HG02642 (cell line): ENCODE data around the gene LRRC59.

Experiments
- ATAC-seq: cut with Tn5 transposase; IDR thresholded peaks from one replicate; pipeline ENCODE4 v1.9.1; 2021; ENCODE audit warnings: mild to moderate bottlenecking; ENCODE audit not compliant: unreplicated experiment, poor library complexity

Gene LRRC59

DNA sequence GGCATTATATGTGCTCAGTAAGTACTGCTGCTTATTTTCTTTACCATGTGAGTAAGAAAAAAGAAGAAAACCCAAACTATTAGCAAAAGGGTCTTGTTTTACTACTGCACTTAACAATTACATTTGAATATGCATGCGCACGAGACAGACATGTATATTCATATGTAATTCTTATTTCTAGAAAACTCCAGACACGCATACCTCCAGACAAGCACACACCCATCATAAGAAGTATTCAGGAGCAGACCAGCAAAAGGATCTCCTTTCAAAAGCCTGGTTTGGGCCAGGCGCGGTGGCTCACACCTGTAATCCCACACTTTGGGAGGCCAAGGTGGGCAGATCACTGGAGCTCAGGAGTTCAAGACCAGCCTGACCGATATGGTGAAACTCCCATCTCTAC, 7.8 kb downstream of the LRRC59 start:
- no peak for ATAC-seq

DNA sequence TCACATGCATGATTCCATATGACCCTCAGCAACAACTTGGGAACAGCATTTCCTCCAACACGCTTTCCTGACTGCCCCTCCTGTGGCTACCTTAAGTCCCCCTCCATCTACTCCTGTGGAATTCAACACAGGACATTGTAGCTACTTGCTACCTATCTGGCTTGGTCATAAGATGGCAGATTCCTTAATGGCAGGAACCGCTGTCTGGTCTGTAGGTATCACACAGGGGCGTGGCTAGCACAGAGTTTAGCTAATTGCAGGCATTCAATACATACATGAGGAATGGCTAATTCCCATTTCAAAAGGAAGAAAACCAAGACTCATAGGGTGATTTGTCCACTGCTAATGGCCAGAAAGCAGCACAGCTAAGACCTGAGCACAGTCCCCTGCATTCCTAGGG, 8.6 kb downstream of the LRRC59 start:
- ATAC-seq = no peak

GRCh38 chr17:50386510-50386909, 10.8 kb downstream of the LRRC59 start:
- ATAC-seq = no peak

DNA sequence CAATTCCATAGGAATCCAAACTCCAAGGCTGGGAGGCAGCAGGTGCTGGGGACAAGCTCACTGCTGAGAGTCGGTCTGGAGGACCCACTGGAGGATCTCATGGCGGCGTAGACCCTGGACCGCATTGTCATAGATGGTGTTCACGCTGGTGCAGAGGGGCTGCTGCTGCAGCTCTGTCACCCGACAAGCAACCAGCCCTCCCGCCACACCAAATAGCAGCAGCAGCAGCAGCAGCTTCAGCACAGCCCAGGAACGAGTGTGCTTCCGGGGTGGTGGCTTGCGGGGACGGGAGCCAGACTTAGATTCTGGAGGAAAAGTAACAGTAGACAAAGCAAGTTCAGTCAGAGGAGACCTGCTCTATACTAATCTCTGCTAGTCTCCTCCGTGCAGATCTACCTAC, 14.4 kb downstream of the LRRC59 start:
- no peak for ATAC-seq

GRCh38 chr17:50381920-50382319, 15.4 kb downstream of the LRRC59 start:
- no peak for ATAC-seq

GRCh38 chr17:50381260-50381815, 16.0 kb downstream of the LRRC59 start:
- no peak for ATAC-seq

GRCh38 chr17:50380369-50381259, 16.7 kb downstream of the LRRC59 start:
- no peak for ATAC-seq

GRCh38 chr17:50379351-50380132, 17.8 kb downstream of the LRRC59 start:
- no peak for ATAC-seq

GRCh38 chr17:50375858-50376538, 21.3 kb downstream of the LRRC59 start:
- no peak for ATAC-seq

GRCh38 chr17:50373705-50374104, 23.6 kb downstream of the LRRC59 start:
- no peak for ATAC-seq

- ATAC-seq = peak; percentile 89
Measured at GRCh38 chr17:50372758-50373556, 24.4 kb downstream of the LRRC59 start, which contains the start of the genes EME1 and MRPL27. Gene EME1 (plus strand): TSS chr17:50373229. CDS start chr17:50375209, 1,980 bp downstream. Gene MRPL27 (minus strand): TSS chr17:50373184. CDS start chr17:50373170, 14 bp downstream.

- no peak for ATAC-seq
Measured at GRCh38 chr17:50372222-50372757, 25.0 kb downstream of the LRRC59 start.

DNA sequence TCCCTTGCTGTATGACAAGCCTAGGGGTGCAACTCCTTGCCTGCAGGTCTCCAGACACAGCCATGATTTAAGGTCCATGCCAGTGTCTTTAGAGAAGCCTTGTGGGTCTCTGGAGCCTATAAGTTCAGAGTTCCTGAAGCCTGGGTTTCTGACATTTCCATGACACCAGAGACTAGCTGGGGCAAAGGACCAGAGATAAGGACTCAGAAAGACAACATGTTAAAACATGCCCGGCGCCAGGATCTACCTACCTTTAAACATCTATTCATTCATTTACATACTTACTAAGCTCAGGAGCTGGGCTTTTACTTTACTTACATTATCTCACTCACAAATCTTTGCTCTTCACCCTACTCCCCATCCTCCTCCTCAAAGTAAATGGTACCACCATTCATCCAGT, 25.8 kb downstream of the LRRC59 start:
- no peak for ATAC-seq

DNA sequence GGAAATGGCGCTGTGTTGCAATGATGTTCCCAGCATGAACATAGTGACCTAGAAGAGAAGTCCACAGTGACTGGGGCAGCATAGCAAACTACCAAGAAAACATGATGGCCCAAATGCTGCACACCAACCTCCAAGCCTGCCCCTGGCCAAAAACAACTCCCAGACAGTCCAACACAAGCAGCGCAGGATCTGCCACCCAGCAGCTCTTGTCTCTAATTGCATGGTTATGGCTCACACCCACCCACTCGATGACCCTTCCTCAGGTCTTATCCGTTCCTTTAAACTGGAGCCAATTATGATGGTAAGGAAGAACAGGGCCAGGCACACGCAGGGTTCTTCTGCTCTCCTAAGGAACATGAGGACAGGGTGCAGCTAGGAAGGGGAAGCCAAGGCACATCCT, 27.3 kb downstream of the LRRC59 start:
- no peak for ATAC-seq

DNA sequence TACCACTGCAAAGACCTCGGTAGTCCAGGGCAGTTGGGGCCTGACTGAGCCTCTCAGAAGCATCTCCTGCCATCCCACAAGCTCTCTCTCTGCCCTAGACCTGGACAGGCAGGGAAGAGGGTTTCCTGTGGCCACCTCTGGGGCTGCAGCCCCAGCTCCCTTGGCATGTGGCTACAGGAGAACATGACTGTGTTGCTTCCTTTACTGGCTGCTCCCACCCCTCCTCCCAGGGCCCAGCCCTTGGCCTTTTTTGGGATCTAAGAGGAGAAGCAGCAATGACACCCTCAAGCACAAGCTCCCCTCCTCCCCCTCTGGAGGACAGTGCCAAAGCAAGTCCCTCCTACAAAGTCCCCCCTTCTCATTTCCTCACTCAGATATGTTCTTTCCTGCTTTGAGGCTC, 29.9 kb downstream of the LRRC59 start:
- no peak for ATAC-seq

DNA sequence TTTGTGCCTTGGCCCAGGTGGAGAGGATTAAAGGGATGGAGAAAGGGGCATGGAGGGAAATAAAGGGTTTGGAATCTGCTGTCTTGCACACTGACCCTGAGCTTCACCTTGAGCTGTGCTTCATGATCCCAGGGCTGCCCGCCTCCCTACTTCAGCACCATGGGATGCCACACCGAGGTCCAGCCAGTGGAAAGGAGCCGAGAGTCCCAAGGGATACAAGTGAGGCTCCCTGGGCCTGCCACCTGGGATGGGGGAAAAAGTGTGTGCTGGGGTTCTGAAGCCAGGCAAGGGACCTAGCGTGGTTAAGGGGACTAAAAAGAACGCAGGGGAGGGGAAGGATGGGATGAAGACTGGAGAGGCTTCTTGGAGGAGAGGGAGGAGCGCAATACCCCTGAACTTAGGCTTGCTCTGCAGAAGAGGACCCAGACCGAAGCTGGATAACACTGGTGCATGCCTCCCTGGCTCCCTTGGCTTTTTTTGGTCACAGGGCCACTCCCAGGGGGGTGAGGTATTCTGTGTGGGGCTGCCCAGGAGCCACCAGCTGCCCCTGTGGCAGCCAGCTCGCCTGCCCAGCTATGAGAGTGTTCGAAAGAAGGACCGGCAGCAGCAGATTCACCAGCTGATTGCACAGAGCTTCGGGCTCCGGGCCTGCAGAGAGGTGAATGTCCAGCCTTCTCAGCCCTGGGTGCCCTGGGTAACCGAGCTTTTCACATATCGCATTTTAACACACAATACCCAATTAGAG, 31.5 kb downstream of the LRRC59 start:
- ATAC-seq = no peak

- no peak for ATAC-seq
Measured at GRCh38 chr17:50365165-50365564, 32.2 kb downstream of the LRRC59 start.

DNA sequence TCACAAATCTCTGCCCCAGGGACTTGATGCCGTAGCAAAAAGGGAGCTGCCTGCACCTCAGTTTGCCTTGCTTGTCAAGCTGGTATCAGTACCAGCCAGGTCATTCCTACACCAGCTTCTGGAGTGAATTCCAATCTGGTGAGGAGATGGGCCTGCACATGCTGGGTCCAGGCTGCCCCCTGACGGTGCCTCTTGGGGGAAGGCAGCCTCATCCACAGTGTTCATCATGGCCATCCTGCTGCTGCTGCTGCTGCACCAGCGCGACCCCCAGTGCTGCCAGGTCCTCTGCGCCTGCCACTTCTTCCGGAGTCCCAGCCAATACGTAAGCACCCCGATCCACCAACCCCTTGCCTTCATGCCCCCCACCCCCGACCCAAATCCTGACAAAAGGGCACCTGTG, 32.6 kb downstream of the LRRC59 start:
- ATAC-seq = no peak

GRCh38 chr17:50364061-50364458, 33.3 kb downstream of the LRRC59 start:
- no peak for ATAC-seq
